H1 (cell line): Measurements from ENCODE around the gene MTARC1. TPM values are rescaled to one million over a fixed set of nuclear protein-coding genes. Genes with fewer than 3 reads are reported as not detected.

ENCODE experiments used
- CREB1 ChIP-seq: IDR thresholded peaks from 2 replicates; pipeline ENCODE4 v1.6.1; 2012; ENCODE audit warnings: inconsistent platforms
- CTCF ChIP-seq, 3 experiments: IDR thresholded peaks; 1 replicate in 2 of 3; 2 replicates in 1 of 3; pipeline versions ENCODE4 v1.5.1 to v1.6.1; 2011; ENCODE audit warnings: low read length in 3 of 3, mild to moderate bottlenecking in 3 of 3, inconsistent platforms in 2 of 3, low read depth in 1 of 3, moderate library complexity in 1 of 3; ENCODE audit not compliant: insufficient read depth in 1 of 3; ENCODE audit errors: control extremely low read depth in 1 of 3
- EGR1 ChIP-seq: IDR thresholded peaks from 2 replicates; pipeline ENCODE4 v1.6.1; 2011; ENCODE audit warnings: low read depth, low read length, borderline replicate concordance
- GTF2F1 ChIP-seq: IDR thresholded peaks from 2 replicates; pipeline ENCODE4 v1.6.1; 2012; ENCODE audit warnings: low read depth, low read length, improper control_type of control experiment, borderline replicate concordance
- KDM5A ChIP-seq: fragments of 200-600 bp; IDR thresholded peaks from 2 replicates; pipeline ENCODE4 v1.7.1; 2012; ENCODE audit warnings: mild to moderate bottlenecking, low read length, inconsistent platforms, mixed read lengths
- POLR2AphosphoS5 ChIP-seq: IDR thresholded peaks from 2 replicates; pipeline ENCODE4 v1.6.1; 2011; ENCODE audit warnings: low read depth, low read length
- RBBP5 ChIP-seq: IDR thresholded peaks from 2 replicates; pipeline ENCODE4 v1.7.1; 2012; ENCODE audit warnings: low read depth, mild to moderate bottlenecking, inconsistent platforms, low read length, moderate library complexity, borderline replicate concordance
- RFX5 ChIP-seq: IDR thresholded peaks from 2 replicates; pipeline ENCODE4 v1.6.1; 2011; ENCODE audit warnings: low read depth, low read length, improper control_type of control experiment, borderline replicate concordance
- SIX5 ChIP-seq: IDR thresholded peaks from 2 replicates; pipeline ENCODE4 v1.6.1; 2011; ENCODE audit warnings: mild to moderate bottlenecking, low read depth, low read length
- TCF12 ChIP-seq: IDR thresholded peaks from 2 replicates; pipeline ENCODE4 v1.6.1; 2011; ENCODE audit warnings: low read depth, mild to moderate bottlenecking, low read length
- polyA plus RNA-seq, 7 experiments: library from polyadenylated mRNA; depleted of rRNA in 3 of 7; stranded (reverse) in 5 of 7; unstranded in 2 of 7; fragments of >200 nt in 5 of 7; fragments of 200-250 nt in 2 of 7; gene quantifications; 1 replicate in 5 of 7; 2 replicates in 1 of 7; 4 replicates in 1 of 7; pipeline versions ENCODE4 v1.2.1 to v1.2.3, GENCODE V29; 2011 to 2013; ENCODE audit warnings: missing spikeins in 2 of 7, mixed read lengths in 2 of 7
- total RNA-seq: library from RNA; stranded (reverse); fragmentation: NEBNext Ultra II Directional; extraction: Animal tissue kit (Norgen Biotek cat#: 25700); gene quantifications from 2 replicates; pipeline ENCODE4 v1.2.1, GENCODE V29; 2021

Gene MTARC1
- total and polyA plus RNA-seq, 2 of the 8 experiments (the other 6 are each of a cell fraction or from before 2014, with no cell fraction given) = 17.2 to 46.2 TPM

- TF ChIP-seq CTCF (IDR thresholded peaks at IDR 0.05; ENCODE audit: control extremely low read depth in 1 of 3, insufficient read depth in 1 of 3, low read depth in 1 of 3, low read length in 3 of 3) (no peak), TCF12 (no peak), CREB1 (no peak), SIX5 (no peak), GTF2F1 (no peak), KDM5A (no peak), EGR1 (no peak), POLR2AphosphoS5 (no peak), RFX5 (no peak), RBBP5 (no peak)
These were observed 10.5 kb upstream of the MTARC1 start (continued) for GRCh38 chr1:220776254-220776653.
